GM12878 (cell line): Measurements from ENCODE around the gene NEK2. TPM values are rescaled to one million over a fixed set of nuclear protein-coding genes. Genes with fewer than 3 reads are reported as not detected.

ENCODE experiments used
- ATAC-seq: fragments of 200-7000 bp; cut with Tn5 transposase; 3 replicates; pipeline ENCODE4 v1.9.1; 2020; ENCODE audit warnings: mild to moderate bottlenecking, moderate library complexity
- BruUV-seq: library from RNA; stranded (reverse); fragments of 400-500 nt; replicated peaks from 2 replicates; lab custom pipeline; 2021; lab: Mats Ljungman, UMichigan
- CTCF ChIA-PET: fragments of 300-600 bp; sonication (Branson Sonifier 250); formaldehyde crosslinking; extraction: SDS; loops from one replicate; lab custom pipeline; 2021; ENCODE audit warnings: inconsistent platforms; lab: Yijun Ruan, JAX
- POLR2A ChIA-PET: fragments of 350-600 bp; formaldehyde crosslinking; extraction: SDS; loops from one replicate; lab custom pipeline; 2021; ENCODE audit warnings: inconsistent platforms; lab: Charles Lee
- RAD21 ChIA-PET: fragments of 300-600 bp; sonication (Branson Sonifier 250); formaldehyde crosslinking; loops from one replicate; lab custom pipeline; 2023; ENCODE audit warnings: antibody characterized with exemption; ENCODE audit not compliant: unreplicated experiment; lab: Charles Lee
- SMC1A ChIA-PET: fragments of 300-600 bp; sonication (Branson Sonifier 250); formaldehyde crosslinking; loops from one replicate; lab custom pipeline; 2023; ENCODE audit not compliant: unreplicated experiment, uncharacterized antibody; lab: Charles Lee
- DNase-seq: peaks from one replicate; pipeline ENCODE4 v3.0.0-alpha.2; 2011; ENCODE audit warnings: low read depth, low spot score
- FAIRE-seq: peaks from 3 replicates; lab custom pipeline; 2011; peaks lifted over from hg19 to GRCh38; lab: Jason Lieb, UNC
- H2AFZ ChIP-seq: 2 replicates; pipeline ENCODE4 v1.6.0; 2011; ENCODE audit warnings: low read depth, low read length, control low read depth; ENCODE audit not compliant: control insufficient read depth
- H3K27ac ChIP-seq: 2 replicates; pipeline ENCODE4 v1.5.1; 2011; ENCODE audit warnings: control low read depth; ENCODE audit not compliant: control insufficient read depth, insufficient read depth
- H3K27me3 ChIP-seq, 2 experiments: replicated peaks in 1 of 2; 2 replicates each; pipeline versions ENCODE4 v1.6.0 to v1.6.1; 2011; ENCODE audit warnings: low read length in 1 of 2; ENCODE audit not compliant: control insufficient read depth in 2 of 2, insufficient read depth in 2 of 2
- H3K36me3 ChIP-seq, 2 experiments: 2 replicates each; pipeline ENCODE4 v1.5.1; 2011; ENCODE audit warnings: low read length in 1 of 2; ENCODE audit not compliant: control insufficient read depth in 2 of 2, insufficient read depth in 2 of 2
- H3K4me1 ChIP-seq: 2 replicates; pipeline ENCODE4 v1.6.1; 2011; ENCODE audit warnings: mild to moderate bottlenecking, low read length, moderate library complexity, mixed read lengths; ENCODE audit not compliant: control insufficient read depth, insufficient read depth
- H3K4me2 ChIP-seq: 2 replicates; pipeline ENCODE4 v1.6.0; 2011; ENCODE audit warnings: control low read depth; ENCODE audit not compliant: control insufficient read depth, insufficient read depth
- H3K4me3 ChIP-seq: fragments of 200-600 bp; sonication (generic); 2 replicates; pipeline ENCODE4 v1.5.1; 2016
- H3K79me2 ChIP-seq: 2 replicates; pipeline ENCODE4 v1.6.0; 2011; ENCODE audit warnings: low read length; ENCODE audit not compliant: control insufficient read depth, insufficient read depth
- H3K9ac ChIP-seq: 2 replicates; pipeline ENCODE4 v1.8.0; 2011; ENCODE audit warnings: low read length, control low read depth, mixed read lengths; ENCODE audit not compliant: control insufficient read depth, insufficient read depth
- H3K9me3 ChIP-seq: replicated peaks from 3 replicates; pipeline ENCODE4 v1.5.1; 2011; ENCODE audit warnings: mild to moderate bottlenecking, low read length; ENCODE audit not compliant: control insufficient read depth, insufficient read depth
- H4K20me1 ChIP-seq: 2 replicates; pipeline ENCODE4 v1.6.0; 2011; ENCODE audit not compliant: control insufficient read depth, insufficient read depth
- HDGF ChIP-seq: fragments of 450-650 bp; IDR thresholded peaks from 2 replicates; pipeline ENCODE4 v1.6.1; 2016; ENCODE audit warnings: antibody characterized with exemption
- NRF1 ChIP-seq: conservative IDR thresholded peaks from 2 replicates; pipeline ENCODE4 v1.6.1; 2011; ENCODE audit warnings: mild to moderate bottlenecking, low read depth, low read length, improper control_type of control experiment
- RBBP5 ChIP-seq: fragments of 200-600 bp; sonication (generic); conservative IDR thresholded peaks from 2 replicates; pipeline ENCODE4 v1.6.1; 2016
- SIN3A ChIP-seq: IDR thresholded peaks from 2 replicates; pipeline ENCODE4 v1.6.1; 2012; ENCODE audit warnings: low read depth, low read length, improper control_type of control experiment
- SMAD1 ChIP-seq: fragments of 450-650 bp; IDR thresholded peaks from 2 replicates; pipeline ENCODE4 v1.6.1; 2018; ENCODE audit warnings: mild to moderate bottlenecking, low read depth; ENCODE audit not compliant: partially characterized antibody
- TCF7 ChIP-seq: IDR thresholded peaks from 2 replicates; pipeline ENCODE4 v1.6.1; 2014; ENCODE audit warnings: antibody characterized with exemption, borderline replicate concordance
- ZNF384 ChIP-seq: IDR thresholded peaks from 2 replicates; pipeline ENCODE4 v1.6.1; 2012; ENCODE audit warnings: low read depth, mild to moderate bottlenecking, low read length, improper control_type of control experiment, borderline replicate concordance
- WGBS: methylation state at CpG from one replicate; pipeline ENCODE4 v1.1.6; 2016; ENCODE audit warnings: low lambda C conversion rate; ENCODE audit not compliant: insufficient replicate concordance, insufficient coverage; ENCODE audit errors: missing lambda C conversion rate; 5-methylcytosine and 5-hydroxymethylcytosine counted together
- in situ Hi-C: fragments of 300-500 bp; cut with MboI; formaldehyde crosslinking; loops from 9 replicates; pipeline ENCODE4 v1.14.3; 2018; ENCODE audit warnings: mixed read lengths
- intact Hi-C: fragments of 100-400 bp; cut with micrococcal nuclease; formaldehyde crosslinking; loops from one replicate; pipeline ENCODE4 v1.14.2; 2022; ENCODE audit not compliant: unreplicated experiment
- polyA plus RNA-seq, 11 experiments: library from polyadenylated mRNA; depleted of rRNA in 4 of 11; unstranded in 6 of 11; stranded (reverse) in 5 of 11; fragments of >200 nt; fragmentation: Nextera tagmentation in 4 of 11; fragmentation: Illumina TruSeq in 1 of 11; extraction: Ambion mirVana in 4 of 11; extraction: Trizol in 1 of 11; gene quantifications; 1 replicate in 1 of 11; 2 replicates in 10 of 11; pipeline versions ENCODE4 v1.2.1 to v1.2.3, GENCODE V29; 2011 to 2016; ENCODE audit warnings: inconsistent platforms in 2 of 11, missing spikeins in 2 of 11, low read depth in 1 of 11
- total RNA-seq, 4 experiments: library from RNA; depleted of rRNA in 3 of 4; stranded (reverse); fragments of >200 nt in 3 of 4; fragmentation: Illumina TruSeq in 1 of 4; extraction: Trizol in 1 of 4; gene quantifications; 2 replicates each; pipeline versions ENCODE4 v1.2.1 to v1.2.3, GENCODE V29; 2013 to 2021
- TF ChIP-seq, protein P1 (sequence below): IDR thresholded peaks from 2 replicates; pipeline ENCODE4 v1.6.1; 2011; ENCODE audit warnings: low read depth, low read length, improper control_type of control experiment, borderline replicate concordance
- TF ChIP-seq, protein P2 (sequence below): fragments of 450-650 bp; IDR thresholded peaks from 2 replicates; pipeline ENCODE4 v1.6.1; 2017; ENCODE audit warnings: mild to moderate bottlenecking, moderate library complexity

NEK2 gene
- total and polyA plus RNA-seq, 10 of the 15 experiments (the other 5 are each of a cell fraction or from before 2014, with no cell fraction given) = 16.7 to 49.7 (median 36.9) TPM

DNA sequence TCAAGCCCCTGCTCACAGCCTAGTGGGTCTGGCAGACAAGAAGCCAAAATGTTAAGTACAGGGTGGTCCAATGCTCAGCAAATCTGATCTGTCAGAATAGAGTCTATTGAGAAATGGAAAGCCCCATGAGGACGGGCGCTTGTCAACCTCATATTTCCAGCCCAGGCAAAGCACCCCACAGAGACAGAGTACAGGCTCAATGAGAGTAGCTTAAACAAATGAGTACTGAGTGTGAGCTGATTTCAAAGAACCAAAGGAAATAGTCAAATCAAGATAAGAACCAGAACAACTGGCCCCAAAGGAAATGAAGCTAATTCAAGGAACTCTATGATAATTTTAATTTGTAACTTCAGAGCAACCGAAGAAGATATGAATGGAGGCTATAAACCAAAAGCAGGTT is 51.9 kb downstream of the NEK2 start:
- H2AFZ ChIP-seq = no peak overlapping the region
- ChIA-PET POLR2A (interaction anchor here (0.7 kb wide), 1 partner anchor 23 kb away, joined by 3 read pairs; no protein-coding TSS in a partner anchor), RAD21 (interaction anchor here (1.0 to 1.6 kb wide), 2 partner anchors 32 to 109 kb away, joined by 4 read pairs; no protein-coding TSS in a partner anchor)

More for the DNA sequence above, 51.9 kb downstream of the NEK2 start:
- no peak for TF ChIP-seq HDGF
- no peak for TF ChIP-seq TCF7
- TF ChIP-seq, protein P1, sequence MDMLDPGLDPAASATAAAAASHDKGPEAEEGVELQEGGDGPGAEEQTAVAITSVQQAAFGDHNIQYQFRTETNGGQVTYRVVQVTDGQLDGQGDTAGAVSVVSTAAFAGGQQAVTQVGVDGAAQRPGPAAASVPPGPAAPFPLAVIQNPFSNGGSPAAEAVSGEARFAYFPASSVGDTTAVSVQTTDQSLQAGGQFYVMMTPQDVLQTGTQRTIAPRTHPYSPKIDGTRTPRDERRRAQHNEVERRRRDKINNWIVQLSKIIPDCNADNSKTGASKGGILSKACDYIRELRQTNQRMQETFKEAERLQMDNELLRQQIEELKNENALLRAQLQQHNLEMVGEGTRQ = no peak
- TF ChIP-seq, protein P2, sequence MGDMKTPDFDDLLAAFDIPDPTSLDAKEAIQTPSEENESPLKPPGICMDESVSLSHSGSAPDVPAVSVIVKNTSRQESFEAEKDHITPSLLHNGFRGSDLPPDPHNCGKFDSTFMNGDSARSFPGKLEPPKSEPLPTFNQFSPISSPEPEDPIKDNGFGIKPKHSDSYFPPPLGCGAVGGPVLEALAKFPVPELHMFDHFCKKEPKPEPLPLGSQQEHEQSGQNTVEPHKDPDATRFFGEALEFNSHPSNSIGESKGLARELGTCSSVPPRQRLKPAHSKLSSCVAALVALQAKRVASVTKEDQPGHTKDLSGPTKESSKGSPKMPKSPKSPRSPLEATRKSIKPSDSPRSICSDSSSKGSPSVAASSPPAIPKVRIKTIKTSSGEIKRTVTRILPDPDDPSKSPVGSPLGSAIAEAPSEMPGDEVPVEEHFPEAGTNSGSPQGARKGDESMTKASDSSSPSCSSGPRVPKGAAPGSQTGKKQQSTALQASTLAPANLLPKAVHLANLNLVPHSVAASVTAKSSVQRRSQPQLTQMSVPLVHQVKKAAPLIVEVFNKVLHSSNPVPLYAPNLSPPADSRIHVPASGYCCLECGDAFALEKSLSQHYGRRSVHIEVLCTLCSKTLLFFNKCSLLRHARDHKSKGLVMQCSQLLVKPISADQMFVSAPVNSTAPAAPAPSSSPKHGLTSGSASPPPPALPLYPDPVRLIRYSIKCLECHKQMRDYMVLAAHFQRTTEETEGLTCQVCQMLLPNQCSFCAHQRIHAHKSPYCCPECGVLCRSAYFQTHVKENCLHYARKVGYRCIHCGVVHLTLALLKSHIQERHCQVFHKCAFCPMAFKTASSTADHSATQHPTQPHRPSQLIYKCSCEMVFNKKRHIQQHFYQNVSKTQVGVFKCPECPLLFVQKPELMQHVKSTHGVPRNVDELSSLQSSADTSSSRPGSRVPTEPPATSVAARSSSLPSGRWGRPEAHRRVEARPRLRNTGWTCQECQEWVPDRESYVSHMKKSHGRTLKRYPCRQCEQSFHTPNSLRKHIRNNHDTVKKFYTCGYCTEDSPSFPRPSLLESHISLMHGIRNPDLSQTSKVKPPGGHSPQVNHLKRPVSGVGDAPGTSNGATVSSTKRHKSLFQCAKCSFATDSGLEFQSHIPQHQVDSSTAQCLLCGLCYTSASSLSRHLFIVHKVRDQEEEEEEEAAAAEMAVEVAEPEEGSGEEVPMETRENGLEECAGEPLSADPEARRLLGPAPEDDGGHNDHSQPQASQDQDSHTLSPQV = no peak
- no peak for TF ChIP-seq SIN3A
- TF ChIP-seq SMAD1 = no peak
- TF ChIP-seq RBBP5 = no peak
- no peak for TF ChIP-seq ZNF384
- no peak for TF ChIP-seq NRF1
- ChIA-PET SMC1A (interaction anchor here (1.5 kb wide), 1 partner anchor 35 kb away, joined by 3 read pairs; no protein-coding TSS in a partner anchor), CTCF (interaction anchor here (0.6 to 1.6 kb wide), 4 partner anchors 20 to 55 kb away, joined by 3 to 4 read pairs (median 3); partner anchors contain the start of gene SLC30A1)
- intact Hi-C loops (no loop called here), in situ Hi-C loops (no loop called here)
- 36% methylated on average over 3 of the region's 3 CpGs for WGBS
- Histone ChIP-seq H3K79me2 (no peaks in the 10 kb centered on the region), H3K4me3 (no peak overlapping the region), H3K27me3 (no peaks in the 10 kb centered on the region), H3K4me1 (no peaks in the 10 kb centered on the region), H3K9ac (no peak overlapping the region), H3K36me3 (no peaks in the 10 kb centered on the region), H4K20me1 (no peaks in the 10 kb centered on the region), H3K9me3 (no peaks in the 10 kb centered on the region), H3K4me2 (no peak overlapping the region), H3K27ac (no peak overlapping the region)
- DNase-seq = no peak
- no peak for ATAC-seq
- BruUV-seq = no TSS peak
- no peak for FAIRE-seq
